Testis (tissue), 3 donors: ENCODE data around the gene BRINP2. TPM values are rescaled to one million over a fixed set of nuclear protein-coding genes. Genes with fewer than 3 reads are reported as not detected.

Experiments used
- DNase-seq: peaks from one replicate; pipeline ENCODE4 v3.0.0-alpha.2; 2019
- H3K27ac ChIP-seq, 2 donors: fragments of 200-600 bp; sonication (generic); one replicate each; pipeline ENCODE4 v1.5.1; 2019
- H3K27me3 ChIP-seq: fragments of 200-600 bp; sonication (generic); one replicate; pipeline ENCODE4 v1.5.1; 2019
- H3K36me3 ChIP-seq: fragments of 200-600 bp; sonication (generic); one replicate; pipeline ENCODE4 v1.5.1; 2017; ENCODE audit warnings: low read depth; ENCODE audit errors: missing control alignments
- H3K4me1 ChIP-seq: fragments of 200-600 bp; sonication (generic); one replicate; pipeline ENCODE4 v1.5.1; 2019
- H3K4me3 ChIP-seq, 2 donors: fragments of 200-600 bp; sonication (generic); one replicate each; pipeline ENCODE4 v1.5.1; 2017 to 2019
- H3K9me3 ChIP-seq: fragments of 200-600 bp; sonication (generic); one replicate; pipeline ENCODE4 v1.5.1; 2017
- POLR2A ChIP-seq: fragments of 450-650 bp; IDR thresholded peaks from one replicate; pipeline ENCODE4 v1.6.1; 2017; ENCODE audit warnings: antibody characterized with exemption, mild to moderate bottlenecking, moderate library complexity
- whole genome bisulfite sequencing, 2 donors: methylation state at CpG; one replicate each; pipeline ENCODE4 v1.1.5; 2018; 5-methylcytosine and 5-hydroxymethylcytosine counted together
- intact Hi-C: fragments of 100-400 bp; cut with DNase I; formaldehyde crosslinking; loops from one replicate; pipeline ENCODE4 v1.15.1; 2023; ENCODE audit warnings: low total_unique reads
- polyA plus RNA-seq: library from polyadenylated mRNA; stranded (reverse); fragments of 350-450 nt; fragmentation: Illumina TruSeq; extraction: RNeasy Lipid Tissue Mini Kit (QIAGEN cat#74804); gene quantifications from one replicate; pipeline ENCODE4 v1.2.3, GENCODE V29; 2014; ENCODE audit warnings: low read depth, low replicate concordance; ENCODE audit not compliant: insufficient read depth
- total RNA-seq, 2 donors: library from RNA; depleted of rRNA; stranded (reverse); fragments of >200 nt; gene quantifications; one replicate each; pipeline ENCODE4 v1.2.3, GENCODE V29; 2016
- TF ChIP-seq, protein P1 (sequence below), 3 experiments: fragments of 450-650 bp in 2 of 3; fragments of 200-600 bp in 1 of 3; sonication (generic) in 1 of 3; IDR thresholded peaks; one replicate each; pipeline ENCODE4 v1.5.1; 2016 to 2019; ENCODE audit warnings: antibody characterized with exemption in 3 of 3, mild to moderate bottlenecking in 2 of 3, moderate library complexity in 1 of 3

Gene BRINP2
- total and polyA plus RNA-seq, 3 donors from 2014 or later = 5.9 to 6.7 (median 6.1) TPM

DNA sequence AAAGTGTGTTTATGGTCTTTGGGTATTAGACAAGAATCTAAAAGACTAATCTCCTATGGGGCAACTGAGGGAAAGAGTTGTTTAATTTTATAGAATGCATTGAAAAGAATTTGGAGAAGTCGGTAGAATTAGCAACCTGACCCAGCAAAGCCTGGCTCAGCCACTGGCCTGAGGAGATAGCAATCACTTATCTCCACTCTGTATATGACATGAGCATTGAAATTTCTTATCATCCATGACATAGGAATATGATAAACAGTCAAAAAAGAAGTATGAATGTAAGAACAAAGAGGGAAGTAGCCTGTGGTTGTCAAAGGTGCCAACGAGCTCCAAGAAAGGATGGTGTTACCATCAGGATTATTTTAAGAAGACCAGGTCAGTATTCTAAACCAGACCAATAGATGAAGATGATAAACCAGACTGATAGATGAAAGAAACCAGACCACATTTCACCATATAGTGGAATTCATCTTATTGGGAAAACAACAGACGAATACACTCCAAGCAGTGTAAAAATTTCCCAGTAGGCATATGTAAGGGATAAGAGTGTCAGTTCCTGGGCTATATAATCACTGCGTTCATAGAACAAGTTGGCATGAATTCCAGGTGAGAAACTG, 42.0 kb upstream of the BRINP2 start:
- Histone ChIP-seq H3K27me3 (no peaks in the 10 kb centered on the region), H3K27ac (no peak overlapping the region), H3K36me3 (no peaks in the 10 kb centered on the region), H3K9me3 (no peaks in the 10 kb centered on the region), H3K4me3 (no peak overlapping the region), H3K4me1 (no peaks in the 10 kb centered on the region)
- WGBS, 2 donors = 92 to 94% methylated on average over 4 of the region's 4 CpGs
- TF ChIP-seq POLR2A = no peak
- TF ChIP-seq, protein P1, sequence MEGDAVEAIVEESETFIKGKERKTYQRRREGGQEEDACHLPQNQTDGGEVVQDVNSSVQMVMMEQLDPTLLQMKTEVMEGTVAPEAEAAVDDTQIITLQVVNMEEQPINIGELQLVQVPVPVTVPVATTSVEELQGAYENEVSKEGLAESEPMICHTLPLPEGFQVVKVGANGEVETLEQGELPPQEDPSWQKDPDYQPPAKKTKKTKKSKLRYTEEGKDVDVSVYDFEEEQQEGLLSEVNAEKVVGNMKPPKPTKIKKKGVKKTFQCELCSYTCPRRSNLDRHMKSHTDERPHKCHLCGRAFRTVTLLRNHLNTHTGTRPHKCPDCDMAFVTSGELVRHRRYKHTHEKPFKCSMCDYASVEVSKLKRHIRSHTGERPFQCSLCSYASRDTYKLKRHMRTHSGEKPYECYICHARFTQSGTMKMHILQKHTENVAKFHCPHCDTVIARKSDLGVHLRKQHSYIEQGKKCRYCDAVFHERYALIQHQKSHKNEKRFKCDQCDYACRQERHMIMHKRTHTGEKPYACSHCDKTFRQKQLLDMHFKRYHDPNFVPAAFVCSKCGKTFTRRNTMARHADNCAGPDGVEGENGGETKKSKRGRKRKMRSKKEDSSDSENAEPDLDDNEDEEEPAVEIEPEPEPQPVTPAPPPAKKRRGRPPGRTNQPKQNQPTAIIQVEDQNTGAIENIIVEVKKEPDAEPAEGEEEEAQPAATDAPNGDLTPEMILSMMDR (IDR thresholded peaks at IDR 0.05) = no peak
- DNase-seq = no peak
- intact Hi-C loops = no loop called here

DNA sequence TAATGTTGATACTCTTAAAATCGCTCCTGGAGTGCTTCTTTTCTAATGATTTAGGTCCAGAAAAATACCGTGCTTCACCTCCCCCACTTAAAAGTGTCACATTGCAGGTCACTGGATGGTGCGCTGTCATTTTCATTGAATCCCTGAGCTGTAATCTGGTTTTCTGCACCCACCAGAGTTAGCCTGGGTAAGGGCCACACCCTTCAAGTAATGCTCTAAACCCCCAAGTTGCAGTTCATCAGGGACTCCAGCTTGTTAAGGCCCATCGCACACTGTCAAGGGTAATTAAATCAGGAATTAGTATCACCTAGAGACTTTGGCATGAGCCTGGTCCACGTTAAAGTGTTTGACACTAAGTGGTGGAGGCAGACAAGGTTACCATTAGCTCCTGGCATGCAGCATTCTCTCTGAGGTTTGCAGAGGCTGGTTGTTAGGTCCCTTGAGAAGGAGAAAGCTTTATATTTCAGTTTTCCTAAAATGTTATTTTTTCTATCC, 40.3 kb upstream of the BRINP2 start:
- WGBS, 2 donors = 78 to 80% methylated on average over 5 of the region's 5 CpGs
- Histone ChIP-seq H3K27ac (no peak overlapping the region), H3K27me3 (no peaks in the 10 kb centered on the region), H3K4me3 (no peak overlapping the region), H3K36me3 (no peaks in the 10 kb centered on the region), H3K9me3 (no peaks in the 10 kb centered on the region), H3K4me1 (no peaks in the 10 kb centered on the region)
- TF ChIP-seq, protein P1 (IDR thresholded peaks at IDR 0.05) = no peak
- TF ChIP-seq POLR2A = no peak
- intact Hi-C loops = no loop called here
- DNase-seq = no peak

DNA sequence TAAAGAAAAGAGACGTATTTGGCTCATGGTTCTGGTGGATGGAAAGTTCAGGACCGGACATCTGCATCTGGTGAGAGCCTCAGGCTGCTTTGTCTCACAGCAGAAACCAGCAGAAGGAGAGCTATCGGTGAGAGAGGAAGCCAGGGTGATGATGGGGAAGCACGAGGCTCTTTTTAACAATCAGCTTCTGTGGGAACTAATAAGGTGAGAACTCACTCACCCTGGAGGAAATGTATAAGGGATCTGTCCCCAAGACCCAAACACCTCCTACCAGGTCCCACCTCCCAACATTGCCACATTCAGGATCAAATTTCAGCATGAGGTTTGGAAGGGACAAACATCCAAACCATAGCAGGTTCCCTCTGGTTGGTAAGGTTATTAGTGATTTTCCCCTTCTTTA, 39.0 kb upstream of the BRINP2 start:
- intact Hi-C loops = no loop called here
- 77 to 89% methylated on average over 4 of the region's 4 CpGs for WGBS, 2 donors

DNA sequence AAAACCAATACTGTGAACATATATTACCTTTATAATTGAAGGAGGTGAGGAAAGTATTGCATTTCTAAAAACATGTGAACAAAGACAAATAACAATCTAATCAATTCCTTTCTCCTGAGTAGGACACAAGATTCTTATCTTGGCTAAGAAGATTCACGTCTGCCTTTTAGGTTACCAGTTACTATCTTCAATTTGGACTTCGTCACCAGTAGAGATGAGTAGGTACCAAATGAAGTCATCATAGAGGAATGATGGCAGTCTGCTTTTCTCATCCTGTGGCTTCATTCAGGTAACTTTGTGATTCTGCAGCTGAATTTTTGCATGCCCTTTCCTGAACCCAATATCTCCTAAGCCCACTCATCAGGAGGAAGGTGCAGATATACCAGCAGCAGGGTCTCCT, 38.6 kb upstream of the BRINP2 start:
- Histone ChIP-seq H3K4me3 (no peak overlapping the region), H3K36me3 (no peaks in the 10 kb centered on the region), H3K9me3 (no peaks in the 10 kb centered on the region), H3K27me3 (no peaks in the 10 kb centered on the region), H3K27ac (no peak overlapping the region), H3K4me1 (no peaks in the 10 kb centered on the region)
- DNase-seq = no peak
- intact Hi-C loops = no loop called here
- no peak for TF ChIP-seq POLR2A
- TF ChIP-seq, protein P1 (IDR thresholded peaks at IDR 0.05) = no peak
- WGBS, 2 donors = 94 to 95% methylated on average over 2 of the region's 2 CpGs

More for the DNA sequence above, 39.0 kb upstream of the BRINP2 start:
- H3K4me1 ChIP-seq = no peaks in the 10 kb centered on the region
- no peaks in the 10 kb centered on the region for H3K9me3 ChIP-seq
- DNase-seq = no peak
- no peak overlapping the region for H3K4me3 ChIP-seq
- H3K27me3 ChIP-seq = no peaks in the 10 kb centered on the region
- TF ChIP-seq, protein P1 (IDR thresholded peaks at IDR 0.05) = no peak
- no peak for TF ChIP-seq POLR2A
- H3K27ac ChIP-seq = no peak overlapping the region
- H3K36me3 ChIP-seq = no peaks in the 10 kb centered on the region

DNA sequence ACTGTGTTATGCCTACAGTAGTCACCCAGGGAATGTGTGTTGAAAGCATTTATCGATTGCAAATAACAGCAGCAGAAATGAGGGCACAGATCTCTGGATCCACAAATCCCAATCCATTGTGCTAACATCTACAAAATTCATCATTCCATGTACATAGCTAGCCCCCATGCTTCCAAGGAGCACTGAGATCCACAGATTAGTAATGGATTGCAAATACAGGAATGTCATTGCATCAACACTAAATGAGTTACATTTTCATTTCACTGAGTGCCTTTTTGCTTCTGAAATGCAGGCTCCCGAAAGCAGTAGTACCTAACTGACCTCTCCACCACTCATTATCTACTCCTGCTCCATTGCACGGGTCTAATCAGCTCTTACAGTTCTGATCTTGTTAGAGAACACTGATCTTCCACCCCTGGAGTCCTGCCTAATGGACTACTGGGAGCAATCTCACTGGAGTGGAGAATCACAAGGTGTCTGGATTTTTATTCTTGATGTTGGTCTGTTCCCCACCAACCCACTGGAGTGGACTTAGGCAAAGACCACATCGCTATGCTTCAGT, 36.7 kb upstream of the BRINP2 start:
- no peaks in the 10 kb centered on the region for H3K27me3 ChIP-seq
- H3K4me1 ChIP-seq = no peaks in the 10 kb centered on the region
- no peaks in the 10 kb centered on the region for H3K9me3 ChIP-seq
- TF ChIP-seq, protein P1 (IDR thresholded peaks at IDR 0.05) = no peak
- no peak for TF ChIP-seq POLR2A
- 70 to 80% methylated on average over 4 of the region's 4 CpGs for WGBS, 2 donors
- no peak overlapping the region for H3K4me3 ChIP-seq
- intact Hi-C loops = no loop called here
- H3K27ac ChIP-seq = no peak overlapping the region
- no peak for DNase-seq
- H3K36me3 ChIP-seq = no peaks in the 10 kb centered on the region
